HL-60 (cell line): ENCODE measurements around the gene BTBD9.

Experiments
- DNase-seq, 2 experiments: peaks; one replicate each; pipeline ENCODE4 v3.0.0-alpha.2; 2010 to 2020; ENCODE audit warnings: low read depth in 1 of 2, low spot score in 1 of 2
- H3K27ac ChIP-seq: fragments of 250-450 bp; sonication (Bioruptor Pico); replicated peaks from 2 replicates; pipeline ENCODE4 v1.5.1; 2020; ENCODE audit warnings: mild to moderate bottlenecking, moderate library complexity
- H3K27me3 ChIP-seq: fragments of 250-450 bp; sonication (Bioruptor Pico); 2 replicates; pipeline ENCODE4 v1.5.1; 2021; ENCODE audit warnings: mild to moderate bottlenecking, moderate library complexity; ENCODE audit not compliant: insufficient read depth, poor library complexity, severe bottlenecking
- H3K4me3 ChIP-seq: replicated peaks from 2 replicates; pipeline ENCODE4 v1.5.1; 2011; ENCODE audit warnings: mild to moderate bottlenecking, control low read depth, low read length; ENCODE audit not compliant: insufficient read depth
- GABPA ChIP-seq: IDR thresholded peaks from 2 replicates; pipeline ENCODE4 v1.6.1; 2012; ENCODE audit warnings: low read depth
- POLR2AphosphoS5 ChIP-seq: IDR thresholded peaks from 2 replicates; pipeline ENCODE4 v1.6.1; 2012; ENCODE audit warnings: low read depth
- SPI1 ChIP-seq: IDR thresholded peaks from 2 replicates; pipeline ENCODE4 v1.6.1; 2012; ENCODE audit warnings: low read depth, mild to moderate bottlenecking, borderline replicate concordance
- TF ChIP-seq, protein P1 (sequence below): IDR thresholded peaks from one replicate; pipeline ENCODE4 v1.5.1; 2011; ENCODE audit warnings: low read length, control low read depth, inconsistent platforms; ENCODE audit not compliant: insufficient read depth
- TF ChIP-seq, protein P2 (sequence below): IDR thresholded peaks from 2 replicates; pipeline ENCODE4 v1.6.1; 2012; ENCODE audit warnings: low read depth; ENCODE audit not compliant: insufficient replicate concordance

BTBD9 gene

DNA sequence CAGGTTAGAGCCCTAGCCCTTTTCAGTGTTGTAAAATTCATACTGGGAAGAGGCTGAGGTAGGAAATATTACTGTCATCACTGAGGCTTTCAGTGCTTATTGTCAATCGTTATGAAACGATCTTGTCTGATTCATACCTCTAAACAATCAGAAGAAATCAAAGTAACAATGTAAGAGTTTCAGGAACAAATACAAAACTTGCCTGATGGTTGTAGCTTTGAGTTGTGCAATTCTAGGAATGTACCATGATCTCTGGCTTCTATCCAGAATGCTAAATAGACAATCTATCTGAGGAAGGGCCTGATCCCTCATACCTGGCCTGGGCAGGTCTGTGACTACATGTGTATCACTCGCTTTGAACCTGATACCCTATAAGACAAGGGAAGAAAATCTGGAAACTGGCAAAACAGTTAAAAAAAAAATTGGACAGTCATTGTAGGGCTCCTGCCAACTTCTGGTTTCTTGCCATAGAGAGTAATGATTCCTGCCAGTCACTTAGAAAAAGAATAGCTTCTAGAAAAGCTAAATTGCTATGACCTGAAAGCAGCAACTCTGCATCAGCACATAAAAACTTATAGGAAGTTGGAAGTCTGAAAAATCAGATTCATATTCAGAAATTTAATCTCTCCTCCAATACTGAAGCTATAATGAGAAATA is 234.7 kb downstream of the BTBD9 start:
- TF ChIP-seq, protein P1, sequence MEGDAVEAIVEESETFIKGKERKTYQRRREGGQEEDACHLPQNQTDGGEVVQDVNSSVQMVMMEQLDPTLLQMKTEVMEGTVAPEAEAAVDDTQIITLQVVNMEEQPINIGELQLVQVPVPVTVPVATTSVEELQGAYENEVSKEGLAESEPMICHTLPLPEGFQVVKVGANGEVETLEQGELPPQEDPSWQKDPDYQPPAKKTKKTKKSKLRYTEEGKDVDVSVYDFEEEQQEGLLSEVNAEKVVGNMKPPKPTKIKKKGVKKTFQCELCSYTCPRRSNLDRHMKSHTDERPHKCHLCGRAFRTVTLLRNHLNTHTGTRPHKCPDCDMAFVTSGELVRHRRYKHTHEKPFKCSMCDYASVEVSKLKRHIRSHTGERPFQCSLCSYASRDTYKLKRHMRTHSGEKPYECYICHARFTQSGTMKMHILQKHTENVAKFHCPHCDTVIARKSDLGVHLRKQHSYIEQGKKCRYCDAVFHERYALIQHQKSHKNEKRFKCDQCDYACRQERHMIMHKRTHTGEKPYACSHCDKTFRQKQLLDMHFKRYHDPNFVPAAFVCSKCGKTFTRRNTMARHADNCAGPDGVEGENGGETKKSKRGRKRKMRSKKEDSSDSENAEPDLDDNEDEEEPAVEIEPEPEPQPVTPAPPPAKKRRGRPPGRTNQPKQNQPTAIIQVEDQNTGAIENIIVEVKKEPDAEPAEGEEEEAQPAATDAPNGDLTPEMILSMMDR, result no peak
- TF ChIP-seq, protein P2, sequence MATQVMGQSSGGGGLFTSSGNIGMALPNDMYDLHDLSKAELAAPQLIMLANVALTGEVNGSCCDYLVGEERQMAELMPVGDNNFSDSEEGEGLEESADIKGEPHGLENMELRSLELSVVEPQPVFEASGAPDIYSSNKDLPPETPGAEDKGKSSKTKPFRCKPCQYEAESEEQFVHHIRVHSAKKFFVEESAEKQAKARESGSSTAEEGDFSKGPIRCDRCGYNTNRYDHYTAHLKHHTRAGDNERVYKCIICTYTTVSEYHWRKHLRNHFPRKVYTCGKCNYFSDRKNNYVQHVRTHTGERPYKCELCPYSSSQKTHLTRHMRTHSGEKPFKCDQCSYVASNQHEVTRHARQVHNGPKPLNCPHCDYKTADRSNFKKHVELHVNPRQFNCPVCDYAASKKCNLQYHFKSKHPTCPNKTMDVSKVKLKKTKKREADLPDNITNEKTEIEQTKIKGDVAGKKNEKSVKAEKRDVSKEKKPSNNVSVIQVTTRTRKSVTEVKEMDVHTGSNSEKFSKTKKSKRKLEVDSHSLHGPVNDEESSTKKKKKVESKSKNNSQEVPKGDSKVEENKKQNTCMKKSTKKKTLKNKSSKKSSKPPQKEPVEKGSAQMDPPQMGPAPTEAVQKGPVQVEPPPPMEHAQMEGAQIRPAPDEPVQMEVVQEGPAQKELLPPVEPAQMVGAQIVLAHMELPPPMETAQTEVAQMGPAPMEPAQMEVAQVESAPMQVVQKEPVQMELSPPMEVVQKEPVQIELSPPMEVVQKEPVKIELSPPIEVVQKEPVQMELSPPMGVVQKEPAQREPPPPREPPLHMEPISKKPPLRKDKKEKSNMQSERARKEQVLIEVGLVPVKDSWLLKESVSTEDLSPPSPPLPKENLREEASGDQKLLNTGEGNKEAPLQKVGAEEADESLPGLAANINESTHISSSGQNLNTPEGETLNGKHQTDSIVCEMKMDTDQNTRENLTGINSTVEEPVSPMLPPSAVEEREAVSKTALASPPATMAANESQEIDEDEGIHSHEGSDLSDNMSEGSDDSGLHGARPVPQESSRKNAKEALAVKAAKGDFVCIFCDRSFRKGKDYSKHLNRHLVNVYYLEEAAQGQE, result no peak
- TF ChIP-seq POLR2AphosphoS5 (no peak), SPI1 (no peak), GABPA (no peak)
- Histone ChIP-seq H3K27me3 (no peaks in the 10 kb centered on the region), H3K27ac (no peak overlapping the region), H3K4me3 (no peak overlapping the region)
- DNase-seq, result no peak

DNA sequence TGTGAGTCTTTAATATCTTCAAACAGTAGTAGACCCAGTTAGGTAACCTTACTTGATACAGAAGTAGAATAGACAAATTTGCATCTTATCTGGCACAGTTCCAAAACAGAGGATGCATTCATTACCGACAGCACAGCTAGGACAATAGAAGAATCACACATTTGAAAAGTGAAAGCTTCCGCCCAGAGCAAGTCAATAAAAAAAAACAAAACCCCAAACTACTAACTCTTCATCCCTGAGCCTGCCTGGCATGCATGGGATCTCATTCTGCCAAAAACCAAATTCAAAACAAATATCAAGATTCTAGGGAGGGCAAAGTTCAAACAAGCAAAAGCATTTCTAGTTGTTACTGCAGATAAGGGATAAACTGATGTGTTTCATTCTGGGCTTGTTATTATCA is 235.4 kb downstream of the BTBD9 start:
- TF ChIP-seq GABPA (no peak), POLR2AphosphoS5 (no peak), SPI1 (no peak)
- TF ChIP-seq, protein P2, result no peak
- TF ChIP-seq, protein P1, result no peak
- Histone ChIP-seq H3K4me3 (no peak overlapping the region), H3K27me3 (no peaks in the 10 kb centered on the region)

DNA sequence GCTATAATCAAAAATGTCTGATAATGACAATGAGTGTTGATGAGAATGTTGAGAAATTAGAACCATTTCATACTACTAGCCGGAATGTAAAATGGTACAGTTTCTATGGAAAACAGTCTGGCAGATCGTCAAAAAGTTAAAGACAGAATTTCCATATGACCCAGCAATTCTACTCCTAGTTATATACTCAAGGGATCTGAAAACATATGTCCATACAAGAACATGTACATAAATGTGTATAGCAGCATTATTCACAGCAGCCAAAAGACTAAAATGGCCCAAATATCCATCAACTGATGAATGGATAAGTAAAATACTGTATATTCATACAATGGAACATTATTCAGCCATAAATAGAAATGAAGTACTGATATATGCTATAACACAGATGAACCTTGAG is 236.2 kb downstream of the BTBD9 start:
- Histone ChIP-seq H3K27me3 (no peaks in the 10 kb centered on the region), H3K27ac (no peak overlapping the region), H3K4me3 (no peak overlapping the region)
- no peak for DNase-seq
- TF ChIP-seq, protein P2, result no peak
- TF ChIP-seq SPI1, result no peak
- no peak for TF ChIP-seq POLR2AphosphoS5
- TF ChIP-seq, protein P1, result no peak

More for the DNA sequence above, 235.4 kb downstream of the BTBD9 start:
- no peak for DNase-seq
- H3K27ac ChIP-seq, result no peak overlapping the region
